Gastrocnemius medialis (tissue), 4 donors: ENCODE results near the gene PMS2. TPM values are rescaled to one million over a fixed set of nuclear protein-coding genes. Genes with fewer than 3 reads are reported as not detected.

Source experiments
- total RNA-seq, 4 donors: library from RNA; depleted of rRNA; stranded (reverse); fragments of >200 nt; gene quantifications; one replicate each; pipeline versions ENCODE4 v1.1.0 to v1.2.3, GENCODE V29; 2016

PMS2 gene
- total RNA-seq, 4 donors from 2014 or later = 3.6 to 9.0 (median 7.2) TPM

Other genes with a start within 250 kb of the PMS2 start
- 10 to 100 TPM; 25.4 to 33.0 (median 26.8) TPM for gene RNF216, start 227.4 kb downstream of the PMS2 start, total RNA-seq
- gene OCM, start 128.3 kb downstream of the PMS2 start, total RNA-seq = not detected
- gene CCZ1, start 110.3 kb downstream of the PMS2 start, total RNA-seq = 10 to 100 TPM; 32.7 to 60.4 (median 43.2) TPM
- 1 to 10 TPM in 1 of 4 donors, not detected in 3; 1.1 TPM for gene RSPH10B, start 38.4 kb downstream of the PMS2 start, total RNA-seq
- gene AIMP2, start 223 bp upstream of the PMS2 start, total RNA-seq = 100 to 1,000 TPM in 3 of 4 donors, 10 to 100 TPM in 1; 99.1 to 272 (median 194) TPM
- 1 to 10 TPM in 1 of 4 donors, under 1 TPM in 1, not detected in 2; 0.39 to 1.0 TPM for gene ANKRD61, start 22.3 kb upstream of the PMS2 start, total RNA-seq
- 100 to 1,000 TPM in 2 of 4 donors, 10 to 100 TPM in 2; 74.5 to 284 (median 111) TPM for gene EIF2AK1, start 50.1 kb upstream of the PMS2 start, total RNA-seq
- 1 to 10 TPM; 4.7 to 5.0 (median 4.9) TPM for gene USP42, start 95.9 kb upstream of the PMS2 start, total RNA-seq